Measurements from ENCODE around the gene AKAP1. TPM values are rescaled to one million over a fixed set of nuclear protein-coding genes. Genes with fewer than 3 reads are reported as not detected.

Gene AKAP1
- polyA plus RNA-seq, 3 donors: 5.6 to 14.6 (median 6.8) TPM

DNA sequence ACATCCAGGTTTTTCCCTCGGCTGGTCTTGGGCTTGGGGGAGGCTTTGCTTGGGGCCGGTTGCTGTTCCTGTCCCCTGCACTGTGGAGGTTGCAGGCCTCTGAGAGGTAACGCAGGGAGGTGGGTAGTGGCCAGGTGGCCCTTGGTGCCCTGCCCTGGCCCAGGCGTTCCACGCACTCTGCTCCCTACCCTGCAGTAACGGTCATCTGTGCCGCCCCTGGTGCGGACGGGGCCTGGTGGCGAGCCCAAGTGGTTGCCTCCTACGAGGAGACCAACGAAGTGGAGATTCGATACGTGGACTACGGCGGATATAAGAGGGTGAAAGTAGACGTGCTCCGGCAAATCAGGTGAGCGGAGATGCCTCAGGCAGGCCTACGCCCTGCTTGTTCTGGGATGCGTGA lies 30.9 kb downstream of the AKAP1 start:
- Mint-ChIP-seq H3K27me3 (ENCODE audit: low read depth in 3 of 3) (peaks cover 0 to 1% (median 0%) of the 10 kb centered on the region in 3 donors), H3K9me3 (no peaks in the 10 kb centered on the region), H3K27ac (peak overlapping the region in 1 of 7 donors; percentile 25), H3K4me1 (peaks cover 3% of the 10 kb centered on the region), H3K4me3 (no peak overlapping the region), H3K36me3 (peaks cover 70 to 76% of the 10 kb centered on the region in 2 donors)
- Histone ChIP-seq H3K9ac (ENCODE audit: insufficient read depth, low read length, poor library complexity, severe bottlenecking) (no peak overlapping the region), H3K9me3 (replicated peaks in 1 of 2; ENCODE audit: control insufficient read depth in 1 of 2, insufficient read depth in 1 of 2, low read length in 2 of 2) (no peaks in the 10 kb centered on the region), H4K20me1 (ENCODE audit: insufficient read depth, low read length) (no peaks in the 10 kb centered on the region), H3K27me3 (ENCODE audit: control insufficient read depth in 2 of 2, insufficient read depth in 2 of 2, low read length in 2 of 2) (no peaks in the 10 kb centered on the region), H3K4me2 (replicated peaks; ENCODE audit: extremely low read depth, low read length, poor library complexity, severe bottlenecking) (no peak overlapping the region), H3K4me3 (replicated peaks in 1 of 3; ENCODE audit: low read depth in 2 of 3, low read length in 3 of 3) (no peak overlapping the region), H2AFZ (ENCODE audit: insufficient read depth, low read depth, low read length, poor library complexity, severe bottlenecking) (no peak overlapping the region), H3K27ac (ENCODE audit: low read depth in 1 of 2, low read length in 2 of 2) (no peak overlapping the region), H3K36me3 (replicated peaks in 1 of 2; ENCODE audit: control insufficient read depth in 1 of 2, insufficient read depth in 2 of 2, low read length in 2 of 2) (peaks cover 66 to 82% of the 10 kb centered on the region in 2 donors), H3K79me2 (ENCODE audit: insufficient read depth, low read length) (no peaks in the 10 kb centered on the region), H3K4me1 (ENCODE audit: control insufficient read depth in 1 of 2, insufficient read depth in 2 of 2, low read length in 2 of 2) (no peaks in the 10 kb centered on the region)
- 100% methylated on average over 8 of the region's 21 CpGs for whole genome bisulfite sequencing (ENCODE audit: insufficient coverage)
- DNase-seq: no peak
- intact Hi-C loops (cut with micrococcal nuclease): no loop called here
- TF ChIP-seq, protein P1, sequence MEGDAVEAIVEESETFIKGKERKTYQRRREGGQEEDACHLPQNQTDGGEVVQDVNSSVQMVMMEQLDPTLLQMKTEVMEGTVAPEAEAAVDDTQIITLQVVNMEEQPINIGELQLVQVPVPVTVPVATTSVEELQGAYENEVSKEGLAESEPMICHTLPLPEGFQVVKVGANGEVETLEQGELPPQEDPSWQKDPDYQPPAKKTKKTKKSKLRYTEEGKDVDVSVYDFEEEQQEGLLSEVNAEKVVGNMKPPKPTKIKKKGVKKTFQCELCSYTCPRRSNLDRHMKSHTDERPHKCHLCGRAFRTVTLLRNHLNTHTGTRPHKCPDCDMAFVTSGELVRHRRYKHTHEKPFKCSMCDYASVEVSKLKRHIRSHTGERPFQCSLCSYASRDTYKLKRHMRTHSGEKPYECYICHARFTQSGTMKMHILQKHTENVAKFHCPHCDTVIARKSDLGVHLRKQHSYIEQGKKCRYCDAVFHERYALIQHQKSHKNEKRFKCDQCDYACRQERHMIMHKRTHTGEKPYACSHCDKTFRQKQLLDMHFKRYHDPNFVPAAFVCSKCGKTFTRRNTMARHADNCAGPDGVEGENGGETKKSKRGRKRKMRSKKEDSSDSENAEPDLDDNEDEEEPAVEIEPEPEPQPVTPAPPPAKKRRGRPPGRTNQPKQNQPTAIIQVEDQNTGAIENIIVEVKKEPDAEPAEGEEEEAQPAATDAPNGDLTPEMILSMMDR (IDR thresholded peaks at IDR 0.05): no peak

DNA sequence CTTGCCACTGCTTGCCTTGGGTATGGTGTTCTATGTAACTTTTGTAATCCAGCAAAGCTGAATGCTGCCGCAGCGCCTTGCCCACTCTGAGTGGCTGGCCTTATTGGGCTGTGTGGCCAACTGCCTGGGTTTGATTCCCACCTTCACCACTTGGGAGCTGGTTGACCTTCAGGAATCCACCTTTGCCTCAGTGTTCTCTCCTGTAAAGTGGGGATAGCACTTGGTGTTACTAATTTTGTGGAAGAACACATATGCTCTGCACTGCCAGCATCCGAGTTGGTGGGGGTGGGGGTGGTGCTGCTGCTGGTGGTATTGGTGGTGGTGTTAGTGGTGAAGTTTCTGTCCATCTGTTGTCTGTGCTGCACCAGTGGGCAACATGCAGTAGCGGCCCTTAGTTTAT lies 32.8 kb downstream of the AKAP1 start:
- H3K36me3 Mint-ChIP-seq: peaks cover 64 to 75% of the 10 kb centered on the region in 2 donors
- no peak overlapping the region for H3K4me3 Mint-ChIP-seq
- no peak overlapping the region for H3K27ac Mint-ChIP-seq
- Histone ChIP-seq H3K4me1 (ENCODE audit: control insufficient read depth in 1 of 2, insufficient read depth in 2 of 2, low read length in 2 of 2) (no peaks in the 10 kb centered on the region), H3K9ac (ENCODE audit: insufficient read depth, low read length, poor library complexity, severe bottlenecking) (no peak overlapping the region), H3K9me3 (replicated peaks in 1 of 2; ENCODE audit: control insufficient read depth in 1 of 2, insufficient read depth in 1 of 2, low read length in 2 of 2) (no peaks in the 10 kb centered on the region), H3K79me2 (ENCODE audit: insufficient read depth, low read length) (no peaks in the 10 kb centered on the region), H3K27me3 (ENCODE audit: control insufficient read depth in 2 of 2, insufficient read depth in 2 of 2, low read length in 2 of 2) (no peaks in the 10 kb centered on the region), H2AFZ (ENCODE audit: insufficient read depth, low read depth, low read length, poor library complexity, severe bottlenecking) (no peak overlapping the region), H3K36me3 (replicated peaks in 1 of 2; ENCODE audit: control insufficient read depth in 1 of 2, insufficient read depth in 2 of 2, low read length in 2 of 2) (peaks cover 60 to 88% of the 10 kb centered on the region in 2 donors), H4K20me1 (ENCODE audit: insufficient read depth, low read length) (no peaks in the 10 kb centered on the region), H3K4me2 (replicated peaks; ENCODE audit: extremely low read depth, low read length, poor library complexity, severe bottlenecking) (no peak overlapping the region), H3K4me3 (replicated peaks in 1 of 3; ENCODE audit: low read depth in 2 of 3, low read length in 3 of 3) (no peak overlapping the region), H3K27ac (ENCODE audit: low read depth in 1 of 2, low read length in 2 of 2) (no peak overlapping the region)
- 97% methylated on average over 4 of the region's 4 CpGs for WGBS (ENCODE audit: insufficient coverage)
- peaks cover 3% of the 10 kb centered on the region for H3K4me1 Mint-ChIP-seq
- peaks cover 0 to 1% (median 0%) of the 10 kb centered on the region in 3 donors for H3K27me3 Mint-ChIP-seq (ENCODE audit: low read depth in 3 of 3)
- TF ChIP-seq, protein P1 (IDR thresholded peaks at IDR 0.05): no peak
- H3K9me3 Mint-ChIP-seq: no peaks in the 10 kb centered on the region
- intact Hi-C loops (cut with micrococcal nuclease): no loop called here
- no peak for DNase-seq
